ENCODE measurements around the gene NSA2. TPM values are rescaled to one million over a fixed set of nuclear protein-coding genes. Genes with fewer than 3 reads are reported as not detected.
"Not testable (repeated sequence)": the region's sequence is repeated elsewhere in the genome, so short reads cannot be mapped to it uniquely, and the experiment has no call there.

The NSA2 gene
- total RNA-seq, 1 donor from 2014 or later = 173 TPM

DNA sequence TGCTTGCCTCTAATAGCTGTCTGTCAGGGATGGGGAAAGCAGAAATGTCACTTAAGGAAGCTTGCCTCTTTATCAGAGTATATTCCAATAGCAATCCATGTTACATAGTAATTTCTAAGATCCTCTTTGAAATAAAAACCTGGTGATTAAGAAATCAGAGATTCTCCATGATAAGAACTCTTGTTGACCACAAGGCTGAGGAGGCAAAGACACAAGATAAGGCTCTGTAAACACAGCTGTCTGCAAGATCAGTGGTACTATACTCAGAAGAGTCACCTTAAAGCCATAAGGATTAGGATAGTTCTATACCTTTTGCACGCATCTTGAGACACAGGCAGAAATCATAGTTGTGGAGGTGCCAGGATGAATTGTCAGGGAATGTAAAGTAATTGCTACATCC, 41.7 kb upstream of the NSA2 start:
- H2AFZ ChIP-seq (replicated peaks) = no peak overlapping the region
- H3K4me3 ChIP-seq = no peak overlapping the region
- Mint-ChIP-seq H3K27ac (no peak overlapping the region), H3K27me3 (ENCODE audit: insufficient read depth, low read depth) (no peaks in the 10 kb centered on the region), H3K4me3 (no peak overlapping the region), H3K36me3 (peaks cover 13% of the 10 kb centered on the region), H3K4me1 (no peaks in the 10 kb centered on the region), H3K9me3 (no peaks in the 10 kb centered on the region)
- H3K36me3 ChIP-seq = peaks cover 9% of the 10 kb centered on the region
- H3K4me1 ChIP-seq = no peaks in the 10 kb centered on the region
- no peak overlapping the region for H3K27ac ChIP-seq
- no peaks in the 10 kb centered on the region for H4K20me1 ChIP-seq (ENCODE audit: low read depth)
- no peaks in the 10 kb centered on the region for H3K79me2 ChIP-seq (ENCODE audit: low read depth)
- H3K27me3 ChIP-seq = no peaks in the 10 kb centered on the region
- no peak for DNase-seq (ENCODE audit: low spot score)
- no peaks in the 10 kb centered on the region for H3F3A ChIP-seq (ENCODE audit: low read depth)
- no peaks in the 10 kb centered on the region for H3K9me3 ChIP-seq (ENCODE audit: low read depth)
- no peak overlapping the region for H3K9ac ChIP-seq
- no peak overlapping the region for H3K4me2 ChIP-seq
- no peak for TF ChIP-seq EZH2phosphoT487 (IDR thresholded peaks at IDR 0.05)
- TF ChIP-seq, protein P1, sequence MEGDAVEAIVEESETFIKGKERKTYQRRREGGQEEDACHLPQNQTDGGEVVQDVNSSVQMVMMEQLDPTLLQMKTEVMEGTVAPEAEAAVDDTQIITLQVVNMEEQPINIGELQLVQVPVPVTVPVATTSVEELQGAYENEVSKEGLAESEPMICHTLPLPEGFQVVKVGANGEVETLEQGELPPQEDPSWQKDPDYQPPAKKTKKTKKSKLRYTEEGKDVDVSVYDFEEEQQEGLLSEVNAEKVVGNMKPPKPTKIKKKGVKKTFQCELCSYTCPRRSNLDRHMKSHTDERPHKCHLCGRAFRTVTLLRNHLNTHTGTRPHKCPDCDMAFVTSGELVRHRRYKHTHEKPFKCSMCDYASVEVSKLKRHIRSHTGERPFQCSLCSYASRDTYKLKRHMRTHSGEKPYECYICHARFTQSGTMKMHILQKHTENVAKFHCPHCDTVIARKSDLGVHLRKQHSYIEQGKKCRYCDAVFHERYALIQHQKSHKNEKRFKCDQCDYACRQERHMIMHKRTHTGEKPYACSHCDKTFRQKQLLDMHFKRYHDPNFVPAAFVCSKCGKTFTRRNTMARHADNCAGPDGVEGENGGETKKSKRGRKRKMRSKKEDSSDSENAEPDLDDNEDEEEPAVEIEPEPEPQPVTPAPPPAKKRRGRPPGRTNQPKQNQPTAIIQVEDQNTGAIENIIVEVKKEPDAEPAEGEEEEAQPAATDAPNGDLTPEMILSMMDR (IDR thresholded peaks at IDR 0.05) = no peak
- no peak for TF ChIP-seq EZH2 (IDR thresholded peaks at IDR 0.05)

DNA sequence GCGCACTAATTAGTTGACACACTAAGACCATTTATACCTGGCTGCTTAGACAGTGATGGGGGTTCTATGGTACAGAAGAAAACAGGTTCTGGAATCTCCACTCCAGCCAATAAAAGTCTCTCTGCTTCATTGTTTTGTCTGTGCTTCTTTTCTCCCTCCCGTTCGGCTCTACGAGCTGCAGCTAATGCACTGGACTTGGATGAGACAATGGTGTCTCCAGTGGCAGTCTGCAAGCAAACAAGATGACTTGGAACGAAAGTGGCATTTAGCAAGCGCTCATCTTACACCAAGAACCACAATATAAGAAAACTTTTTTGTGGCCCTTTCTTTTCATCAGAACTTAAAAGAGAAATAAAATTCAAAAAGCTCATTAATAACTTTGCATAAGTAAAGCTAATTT, 30.3 kb upstream of the NSA2 start:
- Histone ChIP-seq H3K4me1 (no peaks in the 10 kb centered on the region), H3F3A (ENCODE audit: low read depth) (peaks cover 5% of the 10 kb centered on the region), H3K9me3 (ENCODE audit: low read depth) (no peaks in the 10 kb centered on the region), H4K20me1 (ENCODE audit: low read depth) (no peaks in the 10 kb centered on the region), H3K27me3 (no peaks in the 10 kb centered on the region), H3K27ac (no peak overlapping the region), H3K9ac (no peak overlapping the region), H3K4me3 (no peak overlapping the region), H3K79me2 (ENCODE audit: low read depth) (no peaks in the 10 kb centered on the region), H3K4me2 (no peak overlapping the region), H3K36me3 (peaks cover 30% of the 10 kb centered on the region), H2AFZ (replicated peaks) (no peak overlapping the region)
- Mint-ChIP-seq H3K4me3 (no peak overlapping the region), H3K27ac (no peak overlapping the region), H3K4me1 (no peaks in the 10 kb centered on the region), H3K27me3 (ENCODE audit: insufficient read depth, low read depth) (no peaks in the 10 kb centered on the region), H3K36me3 (peaks cover 9% of the 10 kb centered on the region), H3K9me3 (no peaks in the 10 kb centered on the region)
- TF ChIP-seq EZH2 (IDR thresholded peaks at IDR 0.05) (no peak), EZH2phosphoT487 (IDR thresholded peaks at IDR 0.05) (no peak)
- TF ChIP-seq, protein P1 (IDR thresholded peaks at IDR 0.05) = no peak
- no peak for DNase-seq (ENCODE audit: low spot score)

DNA sequence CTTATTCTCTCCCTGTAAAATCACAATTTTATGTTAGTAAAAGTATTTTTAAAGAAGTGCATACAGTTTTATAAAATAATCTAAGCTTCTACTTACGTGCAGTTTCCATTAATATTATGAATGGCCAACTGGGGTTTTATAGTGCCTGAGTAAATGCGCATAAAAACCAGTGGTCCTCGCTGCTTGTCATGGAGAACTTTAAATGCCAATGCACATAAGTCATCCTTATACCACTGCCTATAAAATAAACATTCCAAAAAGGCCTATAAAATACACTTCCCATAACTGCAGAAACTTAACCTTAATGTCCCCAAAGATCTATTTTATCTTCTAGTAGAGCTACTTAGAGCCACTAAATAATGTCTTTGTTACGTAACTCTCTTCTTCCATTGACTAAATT, 28.6 kb upstream of the NSA2 start:
- H4K20me1 ChIP-seq (ENCODE audit: low read depth) = no peaks in the 10 kb centered on the region
- peaks cover 5% of the 10 kb centered on the region for H3F3A ChIP-seq (ENCODE audit: low read depth)
- peaks cover 26% of the 10 kb centered on the region for H3K36me3 ChIP-seq
- no peaks in the 10 kb centered on the region for H3K79me2 ChIP-seq (ENCODE audit: low read depth)
- no peak overlapping the region for H3K27ac Mint-ChIP-seq
- H3K9me3 ChIP-seq (ENCODE audit: low read depth) = no peaks in the 10 kb centered on the region
- no peak for DNase-seq (ENCODE audit: low spot score)
- H3K4me1 Mint-ChIP-seq = no peaks in the 10 kb centered on the region
- H3K27me3 ChIP-seq = no peaks in the 10 kb centered on the region
- H3K9ac ChIP-seq = no peak overlapping the region
- no peaks in the 10 kb centered on the region for H3K4me1 ChIP-seq
- H3K9me3 Mint-ChIP-seq = no peaks in the 10 kb centered on the region
- TF ChIP-seq EZH2phosphoT487 (IDR thresholded peaks at IDR 0.05) (no peak), EZH2 (IDR thresholded peaks at IDR 0.05) (no peak)
- TF ChIP-seq, protein P1 (IDR thresholded peaks at IDR 0.05) = no peak
- H3K27ac ChIP-seq = no peak overlapping the region
- H2AFZ ChIP-seq (replicated peaks) = no peak overlapping the region
- H3K4me2 ChIP-seq = no peak overlapping the region
- no peaks in the 10 kb centered on the region for H3K27me3 Mint-ChIP-seq (ENCODE audit: insufficient read depth, low read depth)
- H3K4me3 Mint-ChIP-seq = no peak overlapping the region
- H3K4me3 ChIP-seq = no peak overlapping the region
- H3K36me3 Mint-ChIP-seq = peaks cover 9% of the 10 kb centered on the region

DNA sequence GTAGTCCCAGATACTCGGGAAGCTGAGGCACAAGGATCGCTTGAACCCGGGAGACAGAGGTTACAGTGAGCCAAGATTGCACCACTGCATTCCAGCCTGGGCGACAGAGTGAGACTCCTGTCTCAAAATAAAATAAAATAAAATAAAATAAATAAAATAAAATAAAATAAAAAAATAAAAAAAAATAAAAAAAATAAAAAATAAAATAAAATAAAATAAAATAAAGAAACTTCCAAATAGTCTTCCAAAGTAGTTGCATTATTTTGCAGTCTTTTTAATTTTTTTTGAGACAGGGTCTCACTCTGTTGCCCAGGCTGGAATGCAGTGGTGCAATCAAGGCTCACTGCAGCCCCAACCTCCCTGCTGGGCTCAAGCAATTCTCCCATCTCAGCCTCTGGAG, 18.3 kb upstream of the NSA2 start:
- H3K4me3 ChIP-seq; H2AFZ ChIP-seq (replicated peaks); H3K27me3 ChIP-seq; H3K27me3 Mint-ChIP-seq (ENCODE audit: insufficient read depth, low read depth); H4K20me1 ChIP-seq (ENCODE audit: low read depth); H3K79me2 ChIP-seq (ENCODE audit: low read depth); H3K9ac ChIP-seq; H3K4me1 ChIP-seq; H3K4me2 ChIP-seq; H3F3A ChIP-seq (ENCODE audit: low read depth); H3K4me3 Mint-ChIP-seq; H3K27ac Mint-ChIP-seq; H3K9me3 ChIP-seq (ENCODE audit: low read depth); H3K4me1 Mint-ChIP-seq; H3K27ac ChIP-seq; H3K9me3 Mint-ChIP-seq; DNase-seq (ENCODE audit: low spot score): not testable (repeated sequence)
- H3K36me3 ChIP-seq = peaks cover 11% of the 10 kb centered on the region
- H3K36me3 Mint-ChIP-seq = peaks cover 10% of the 10 kb centered on the region

Data from neural progenitor cell (in vitro differentiated cells).